GM04503 (cell line): ENCODE results near the gene AUTS2.

Experiments
- DNase-seq: peaks from one replicate; pipeline ENCODE4 v3.0.0-alpha.2; 2012; ENCODE audit warnings: low read depth

The AUTS2 gene

GRCh38 chr7:69624435-69625230 lies 26.4 kb downstream of the AUTS2 start:
- DNase-seq, result no peak

GRCh38 chr7:69625238-69625637 lies 27.0 kb downstream of the AUTS2 start:
- DNase-seq, result no peak

GRCh38 chr7:69625798-69626197 lies 27.5 kb downstream of the AUTS2 start:
- no peak for DNase-seq

- DNase-seq, result peak; percentile 69
These were observed 32.0 kb downstream of the AUTS2 start for GRCh38 chr7:69630292-69630691.

- no peak for DNase-seq
These were observed 32.9 kb downstream of the AUTS2 start for GRCh38 chr7:69631131-69631530.

GRCh38 chr7:69632280-69632679 lies 34.0 kb downstream of the AUTS2 start:
- DNase-seq, result no peak

- DNase-seq, result no peak
These were observed 35.0 kb downstream of the AUTS2 start for GRCh38 chr7:69633122-69633831.

- no peak for DNase-seq
These were observed 37.4 kb downstream of the AUTS2 start for GRCh38 chr7:69635555-69636185.

GRCh38 chr7:69638674-69639073 lies 40.4 kb downstream of the AUTS2 start:
- no peak for DNase-seq

GRCh38 chr7:69640216-69640615 lies 41.9 kb downstream of the AUTS2 start:
- DNase-seq, result no peak

- DNase-seq, result no peak
These were observed 42.8 kb downstream of the AUTS2 start for GRCh38 chr7:69640925-69641594.

GRCh38 chr7:69643265-69643664 lies 45.0 kb downstream of the AUTS2 start:
- DNase-seq, result no peak

GRCh38 chr7:69643708-69644445 lies 45.6 kb downstream of the AUTS2 start:
- DNase-seq, result no peak

GRCh38 chr7:69645683-69646082 lies 47.4 kb downstream of the AUTS2 start:
- no peak for DNase-seq

- no peak for DNase-seq
These were observed 52.9 kb downstream of the AUTS2 start for GRCh38 chr7:69651101-69651590.

GRCh38 chr7:69652947-69653701 lies 54.8 kb downstream of the AUTS2 start:
- DNase-seq, result no peak

- DNase-seq, result no peak
These were observed 55.5 kb downstream of the AUTS2 start for GRCh38 chr7:69653806-69654205.

GRCh38 chr7:69654381-69654780 lies 56.1 kb downstream of the AUTS2 start:
- no peak for DNase-seq

GRCh38 chr7:69654849-69655707 lies 56.8 kb downstream of the AUTS2 start:
- no peak for DNase-seq

- no peak for DNase-seq
These were observed 57.8 kb downstream of the AUTS2 start for GRCh38 chr7:69656077-69656476.
